ENCODE results near the gene CD2BP2. TPM values are rescaled to one million over a fixed set of nuclear protein-coding genes. Genes with fewer than 3 reads are reported as not detected.

CD2BP2 gene
- total and polyA plus RNA-seq, 9 of the 15 experiments (the other 6 are each of a cell fraction or from before 2014, with no cell fraction given), result 3.9 to 51.1 (median 32.8) TPM

DNA sequence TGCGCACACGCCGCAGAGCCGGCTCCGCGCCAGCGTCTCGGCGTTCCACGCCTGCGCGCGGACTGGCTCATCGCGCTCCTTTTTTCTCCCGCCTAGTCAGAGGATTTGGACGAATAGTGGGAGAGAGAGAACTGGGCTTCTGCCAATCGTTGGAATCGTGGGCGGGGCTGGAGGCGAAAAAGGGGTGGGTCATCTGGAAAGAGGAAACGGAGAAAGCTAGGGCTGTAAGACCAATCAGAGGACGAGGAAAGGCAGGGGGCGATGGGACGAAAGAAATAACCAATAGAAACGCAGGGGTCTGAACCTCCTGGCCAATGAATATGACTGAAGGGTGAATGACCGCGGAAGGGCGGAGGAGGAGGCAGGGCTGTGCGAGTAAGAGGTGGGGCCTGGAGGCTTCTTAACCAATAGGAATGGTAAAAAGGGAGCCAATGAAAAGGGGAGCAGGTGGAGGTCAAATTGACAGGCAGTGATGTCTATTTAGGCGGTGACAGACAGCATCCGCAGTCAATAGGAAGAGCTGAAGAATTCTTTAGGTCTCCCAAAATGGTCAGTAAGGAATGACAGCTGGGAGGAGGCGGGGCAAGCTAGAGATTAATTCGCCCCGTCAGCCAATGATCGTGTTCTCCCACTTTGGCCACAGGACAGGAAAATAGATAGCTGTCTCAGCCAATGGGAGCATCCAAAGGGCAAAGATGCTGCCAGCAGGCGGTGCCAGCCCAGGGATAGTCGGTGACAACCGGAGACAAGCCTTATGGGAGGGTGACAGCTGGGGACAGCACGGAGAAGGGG, 15.5 kb upstream of the CD2BP2 start, which contains the start of gene TBC1D10B (continued):
- TF ChIP-seq, protein P1, sequence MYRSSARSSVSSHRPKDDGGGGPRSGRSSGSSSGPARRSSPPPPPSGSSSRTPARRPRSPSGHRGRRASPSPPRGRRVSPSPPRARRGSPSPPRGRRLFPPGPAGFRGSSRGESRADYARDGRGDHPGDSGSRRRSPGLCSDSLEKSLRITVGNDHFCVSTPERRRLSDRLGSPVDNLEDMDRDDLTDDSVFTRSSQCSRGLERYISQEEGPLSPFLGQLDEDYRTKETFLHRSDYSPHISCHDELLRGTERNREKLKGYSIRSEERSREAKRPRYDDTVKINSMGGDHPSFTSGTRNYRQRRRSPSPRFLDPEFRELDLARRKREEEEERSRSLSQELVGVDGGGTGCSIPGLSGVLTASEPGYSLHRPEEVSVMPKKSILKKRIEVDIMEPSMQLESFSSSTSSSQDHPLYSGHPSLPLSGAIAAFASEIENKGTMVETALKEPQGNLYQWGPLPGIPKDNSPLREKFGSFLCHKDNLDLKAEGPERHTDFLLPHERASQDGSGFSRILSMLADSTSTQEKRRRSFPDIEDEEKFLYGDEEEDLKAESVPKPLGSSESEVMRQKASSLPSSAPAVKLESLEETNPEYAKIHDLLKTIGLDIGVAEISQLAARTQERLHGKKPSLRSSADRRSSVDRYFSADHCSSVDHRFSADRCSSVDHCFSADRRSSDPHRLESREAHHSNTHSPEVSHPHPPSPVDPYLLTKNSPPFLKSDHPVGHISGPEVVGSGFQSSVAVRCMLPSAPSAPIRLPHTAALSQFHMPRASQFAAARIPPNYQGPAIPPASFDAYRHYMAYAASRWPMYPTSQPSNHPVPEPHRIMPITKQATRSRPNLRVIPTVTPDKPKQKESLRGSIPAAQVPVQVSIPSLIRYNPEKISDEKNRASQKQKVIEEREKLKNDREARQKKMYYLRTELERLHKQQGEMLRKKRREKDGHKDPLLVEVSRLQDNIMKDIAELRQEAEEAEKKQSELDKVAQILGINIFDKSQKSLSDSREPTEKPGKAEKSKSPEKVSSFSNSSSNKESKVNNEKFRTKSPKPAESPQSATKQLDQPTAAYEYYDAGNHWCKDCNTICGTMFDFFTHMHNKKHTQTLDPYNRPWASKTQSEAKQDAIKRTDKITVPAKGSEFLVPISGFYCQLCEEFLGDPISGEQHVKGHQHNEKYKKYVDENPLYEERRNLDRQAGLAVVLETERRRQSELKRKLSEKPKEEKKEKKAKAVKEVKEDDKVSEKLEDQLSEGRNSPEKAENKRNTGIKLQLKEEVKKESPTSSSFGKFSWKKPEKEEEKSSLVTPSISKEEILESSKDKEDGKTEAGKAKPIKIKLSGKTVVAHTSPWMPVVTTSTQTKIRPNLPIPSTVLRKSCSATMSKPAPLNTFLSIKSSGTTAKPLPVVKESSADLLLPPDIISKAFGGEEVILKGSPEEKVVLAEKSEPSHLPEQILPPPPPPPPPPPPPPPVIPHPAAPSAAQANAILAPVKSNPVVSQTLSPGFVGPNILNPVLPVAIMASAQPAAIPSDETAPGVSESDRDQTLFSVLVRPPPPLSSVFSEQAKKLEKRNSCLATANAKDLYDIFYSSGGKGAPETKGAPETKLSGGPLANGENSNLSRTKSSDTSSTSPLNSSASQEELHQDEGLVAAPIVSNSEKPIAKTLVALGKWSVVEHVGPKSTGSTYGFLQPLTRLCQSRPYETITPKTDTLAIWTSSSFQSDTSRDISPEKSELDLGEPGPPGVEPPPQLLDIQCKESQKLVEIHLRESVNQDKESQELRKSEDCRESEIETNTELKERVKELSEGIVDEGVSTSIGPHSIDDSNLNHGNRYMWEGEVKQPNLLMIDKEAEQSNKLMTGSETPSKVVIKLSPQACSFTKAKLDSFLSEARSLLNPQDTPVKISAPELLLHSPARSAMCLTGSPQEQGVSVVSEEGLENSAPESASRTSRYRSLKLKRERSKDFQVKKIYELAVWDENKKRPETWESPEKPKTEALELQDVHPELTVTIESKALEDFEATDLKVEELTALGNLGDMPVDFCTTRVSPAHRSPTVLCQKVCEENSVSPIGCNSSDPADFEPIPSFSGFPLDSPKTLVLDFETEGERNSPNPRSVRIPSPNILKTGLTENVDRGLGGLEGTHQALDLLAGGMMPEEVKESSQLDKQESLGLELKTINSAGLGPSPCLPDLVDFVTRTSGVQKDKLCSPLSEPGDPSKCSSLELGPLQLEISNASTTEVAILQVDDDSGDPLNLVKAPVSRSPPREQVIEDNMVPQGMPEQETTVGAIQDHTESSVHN (IDR thresholded peaks at IDR 0.05; ENCODE audit: borderline replicate concordance in 1 of 2, low read depth in 1 of 2), result no peak
- peak; percentile 11; the same call in 1 of the 2 replicates for TF ChIP-seq HCFC1 (IDR thresholded peaks at IDR 0.05; ENCODE audit: low read depth, low read length)
- TF ChIP-seq HMG20B (CRISPR knock-in tag; IDR thresholded peaks at IDR 0.05), result no peak
- peak; percentile 88 for TF ChIP-seq CHD2 (IDR thresholded peaks at IDR 0.05; ENCODE audit: low read depth, low read length)
- TF ChIP-seq NR1H2 (CRISPR knock-in tag; IDR thresholded peaks at IDR 0.05), result no peak
- no peak for TF ChIP-seq ZBTB1 (CRISPR knock-in tag; IDR thresholded peaks at IDR 0.05; ENCODE audit: borderline replicate concordance, low read depth)
- no peak for TF ChIP-seq TEAD1 (CRISPR knock-in tag; IDR thresholded peaks at IDR 0.05)
- TF ChIP-seq, protein P2, sequence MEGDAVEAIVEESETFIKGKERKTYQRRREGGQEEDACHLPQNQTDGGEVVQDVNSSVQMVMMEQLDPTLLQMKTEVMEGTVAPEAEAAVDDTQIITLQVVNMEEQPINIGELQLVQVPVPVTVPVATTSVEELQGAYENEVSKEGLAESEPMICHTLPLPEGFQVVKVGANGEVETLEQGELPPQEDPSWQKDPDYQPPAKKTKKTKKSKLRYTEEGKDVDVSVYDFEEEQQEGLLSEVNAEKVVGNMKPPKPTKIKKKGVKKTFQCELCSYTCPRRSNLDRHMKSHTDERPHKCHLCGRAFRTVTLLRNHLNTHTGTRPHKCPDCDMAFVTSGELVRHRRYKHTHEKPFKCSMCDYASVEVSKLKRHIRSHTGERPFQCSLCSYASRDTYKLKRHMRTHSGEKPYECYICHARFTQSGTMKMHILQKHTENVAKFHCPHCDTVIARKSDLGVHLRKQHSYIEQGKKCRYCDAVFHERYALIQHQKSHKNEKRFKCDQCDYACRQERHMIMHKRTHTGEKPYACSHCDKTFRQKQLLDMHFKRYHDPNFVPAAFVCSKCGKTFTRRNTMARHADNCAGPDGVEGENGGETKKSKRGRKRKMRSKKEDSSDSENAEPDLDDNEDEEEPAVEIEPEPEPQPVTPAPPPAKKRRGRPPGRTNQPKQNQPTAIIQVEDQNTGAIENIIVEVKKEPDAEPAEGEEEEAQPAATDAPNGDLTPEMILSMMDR (IDR thresholded peaks at IDR 0.05 in 2 of 3, conservative IDR thresholded peaks at IDR 0.05 in 1 of 3; ENCODE audit: insufficient read depth in 2 of 3, low read depth in 1 of 3, low read length in 3 of 3), result peak; percentile 29 to 47 (median 44); a peak in 4 of 6 replicates
- TF ChIP-seq C11orf30 (IDR thresholded peaks at IDR 0.05; ENCODE audit: low read depth), result peak; percentile 87
- TF ChIP-seq, protein P3, sequence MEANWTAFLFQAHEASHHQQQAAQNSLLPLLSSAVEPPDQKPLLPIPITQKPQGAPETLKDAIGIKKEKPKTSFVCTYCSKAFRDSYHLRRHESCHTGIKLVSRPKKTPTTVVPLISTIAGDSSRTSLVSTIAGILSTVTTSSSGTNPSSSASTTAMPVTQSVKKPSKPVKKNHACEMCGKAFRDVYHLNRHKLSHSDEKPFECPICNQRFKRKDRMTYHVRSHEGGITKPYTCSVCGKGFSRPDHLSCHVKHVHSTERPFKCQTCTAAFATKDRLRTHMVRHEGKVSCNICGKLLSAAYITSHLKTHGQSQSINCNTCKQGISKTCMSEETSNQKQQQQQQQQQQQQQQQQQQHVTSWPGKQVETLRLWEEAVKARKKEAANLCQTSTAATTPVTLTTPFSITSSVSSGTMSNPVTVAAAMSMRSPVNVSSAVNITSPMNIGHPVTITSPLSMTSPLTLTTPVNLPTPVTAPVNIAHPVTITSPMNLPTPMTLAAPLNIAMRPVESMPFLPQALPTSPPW (CRISPR knock-in tag; IDR thresholded peaks at IDR 0.05), result peak; percentile 44
- TF ChIP-seq, protein P4, sequence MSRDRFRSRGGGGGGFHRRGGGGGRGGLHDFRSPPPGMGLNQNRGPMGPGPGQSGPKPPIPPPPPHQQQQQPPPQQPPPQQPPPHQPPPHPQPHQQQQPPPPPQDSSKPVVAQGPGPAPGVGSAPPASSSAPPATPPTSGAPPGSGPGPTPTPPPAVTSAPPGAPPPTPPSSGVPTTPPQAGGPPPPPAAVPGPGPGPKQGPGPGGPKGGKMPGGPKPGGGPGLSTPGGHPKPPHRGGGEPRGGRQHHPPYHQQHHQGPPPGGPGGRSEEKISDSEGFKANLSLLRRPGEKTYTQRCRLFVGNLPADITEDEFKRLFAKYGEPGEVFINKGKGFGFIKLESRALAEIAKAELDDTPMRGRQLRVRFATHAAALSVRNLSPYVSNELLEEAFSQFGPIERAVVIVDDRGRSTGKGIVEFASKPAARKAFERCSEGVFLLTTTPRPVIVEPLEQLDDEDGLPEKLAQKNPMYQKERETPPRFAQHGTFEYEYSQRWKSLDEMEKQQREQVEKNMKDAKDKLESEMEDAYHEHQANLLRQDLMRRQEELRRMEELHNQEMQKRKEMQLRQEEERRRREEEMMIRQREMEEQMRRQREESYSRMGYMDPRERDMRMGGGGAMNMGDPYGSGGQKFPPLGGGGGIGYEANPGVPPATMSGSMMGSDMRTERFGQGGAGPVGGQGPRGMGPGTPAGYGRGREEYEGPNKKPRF (IDR thresholded peaks at IDR 0.05; ENCODE audit: low read depth, low read length), result no peak
- peak; percentile 98 for TF ChIP-seq FOS (IDR thresholded peaks at IDR 0.05; ENCODE audit: extremely low read depth, insufficient read length)
- no peak for TF ChIP-seq ZBED1 (IDR thresholded peaks at IDR 0.05)
